AG04450 (cell line): ENCODE data around the gene NCK1. TPM values are rescaled to one million over a fixed set of nuclear protein-coding genes. Genes with fewer than 3 reads are reported as not detected.
"Not testable (repeated sequence)": the region's sequence is repeated elsewhere in the genome, so short reads cannot be mapped to it uniquely, and the experiment has no call there.

Source experiments
- CTCF ChIA-PET: fragments of 300-600, 350-600 bp; formaldehyde crosslinking; extraction: SDS; loops from one replicate; lab custom pipeline; 2022; ENCODE audit warnings: antibody characterized with exemption, inconsistent platforms; lab: Charles Lee
- POLR2A ChIA-PET: fragments of 350-600 bp; formaldehyde crosslinking; extraction: SDS; loops from one replicate; lab custom pipeline; 2021; ENCODE audit warnings: antibody characterized with exemption, inconsistent platforms; lab: Yijun Ruan, JAX
- DNase-seq: peaks from one replicate; pipeline ENCODE4 v3.0.0-alpha.2; 2011; ENCODE audit warnings: low read depth, low spot score
- H3K27ac ChIP-seq: one replicate; pipeline ENCODE4 v1.5.1; 2012; ENCODE audit warnings: low read depth, low read length, control low read depth
- H3K27me3 ChIP-seq: one replicate; pipeline ENCODE4 v1.6.0; 2012; ENCODE audit warnings: low read length; ENCODE audit not compliant: control insufficient read depth, insufficient read depth
- H3K4me3 ChIP-seq: 2 replicates; pipeline ENCODE4 v1.5.1; 2011; ENCODE audit warnings: mild to moderate bottlenecking, low read depth, low read length, control low read depth
- H3K9me3 ChIP-seq: 2 replicates; pipeline ENCODE4 v1.5.1; 2012; ENCODE audit warnings: low read length; ENCODE audit not compliant: control insufficient read depth, insufficient read depth
- CTCF ChIP-seq: IDR thresholded peaks from 2 replicates; pipeline ENCODE4 v1.5.1; 2011; ENCODE audit warnings: low read depth, low read length, control low read depth, inconsistent platforms
- polyA plus RNA-seq: library from polyadenylated mRNA; depleted of rRNA; stranded (reverse); fragments of >200 nt; gene quantifications from 2 replicates; pipeline ENCODE4 v1.2.3, GENCODE V29; 2011

The NCK1 gene
- polyA plus RNA-seq, 1 experiment, result 67.7 TPM

- no peak for TF ChIP-seq CTCF
- no peaks in the 10 kb centered on the region for H3K27me3 ChIP-seq
- H3K9me3 ChIP-seq, result peaks cover 28% of the 10 kb centered on the region
- H3K27ac ChIP-seq, result no peak overlapping the region
- ChIA-PET CTCF (no interaction called here), POLR2A (no interaction called here)
- no peak for DNase-seq
- no peak overlapping the region for H3K4me3 ChIP-seq
Observed at GRCh38 chr3:136891934-136892855, 30.2 kb downstream of the NCK1 start.

GRCh38 chr3:136893848-136894443, 31.9 kb downstream of the NCK1 start:
- H3K27me3 ChIP-seq, result no peaks in the 10 kb centered on the region
- H3K4me3 ChIP-seq, result no peak overlapping the region
- DNase-seq, result peak; percentile 67
- no peak for TF ChIP-seq CTCF
- ChIA-PET POLR2A (interaction anchor here (1.1 kb wide), 1 partner anchor 44 kb away, joined by 3 read pairs; no protein-coding TSS in a partner anchor), CTCF (interaction anchor here (1.1 to 1.2 kb wide), 2 partner anchors 120 to 141 kb away, joined by 5 to 6 read pairs; partner anchors contain the start of gene STAG1)
- peaks cover 27% of the 10 kb centered on the region for H3K9me3 ChIP-seq
- peak overlapping the region; percentile 23 for H3K27ac ChIP-seq

GRCh38 chr3:136897171-136897570, 35.2 kb downstream of the NCK1 start:
- DNase-seq, H3K4me3 ChIP-seq, H3K27me3 ChIP-seq, POLR2A ChIA-PET, H3K9me3 ChIP-seq, H3K27ac ChIP-seq: not testable (repeated sequence)
- CTCF ChIA-PET, result interaction anchor here (0.8 to 1.0 kb wide), 2 partner anchors 117 to 145 kb away, joined by 3 to 4 read pairs; partner anchors contain the start of gene STAG1

DNA sequence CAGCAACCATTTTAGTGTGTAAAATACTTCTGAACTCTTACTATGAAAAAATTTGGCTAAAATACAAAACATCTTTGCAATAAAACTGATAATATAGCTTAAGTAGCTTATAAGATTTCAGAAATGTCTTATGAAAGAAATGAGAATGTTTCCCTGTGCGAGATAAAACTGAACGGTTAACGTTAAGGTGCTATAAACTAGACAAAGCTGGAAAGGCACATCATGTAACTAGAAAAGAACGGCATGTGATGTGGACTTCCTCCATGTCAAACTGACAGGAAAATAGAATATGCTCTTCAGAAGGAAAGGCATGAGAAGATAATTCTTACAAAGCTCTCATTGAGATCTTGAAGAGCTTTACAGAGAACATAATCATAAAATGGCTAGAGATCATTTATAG, 36.5 kb downstream of the NCK1 start:
- H3K4me3 ChIP-seq, result no peak overlapping the region
- H3K9me3 ChIP-seq, result peaks cover 3% of the 10 kb centered on the region; the same call in 1 of the 2 replicates
- no peak for DNase-seq
- no peak for TF ChIP-seq CTCF
- no peak overlapping the region for H3K27ac ChIP-seq
- H3K27me3 ChIP-seq, result no peaks in the 10 kb centered on the region
- POLR2A ChIA-PET, result no interaction called here
- CTCF ChIA-PET, result interaction anchor here (1.6 kb wide), 1 partner anchor 820 kb away, joined by 7 read pairs; no protein-coding TSS in a partner anchor

DNA sequence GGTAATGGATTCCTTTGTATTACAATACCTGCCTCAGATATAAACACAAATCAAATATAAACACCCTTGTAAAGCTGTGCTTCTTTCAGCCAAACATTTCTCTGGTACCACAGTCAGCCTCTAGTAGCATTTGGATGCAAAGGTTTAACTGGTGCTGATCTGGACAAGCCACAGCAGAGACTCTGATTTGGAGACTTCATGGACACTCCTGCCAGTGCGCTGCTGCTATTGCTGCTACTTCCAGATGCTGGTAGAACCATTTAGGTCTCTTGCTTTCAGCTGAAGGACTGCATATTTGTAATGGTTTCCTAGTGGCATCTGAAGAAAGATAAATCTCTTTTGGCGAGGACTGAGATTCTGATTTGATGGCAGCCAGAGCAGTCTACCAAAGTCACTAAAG, 36.9 kb downstream of the NCK1 start:
- Histone ChIP-seq H3K4me3 (no peak overlapping the region), H3K9me3 (peaks cover 4% of the 10 kb centered on the region; the same call in 1 of the 2 replicates), H3K27ac (no peak overlapping the region), H3K27me3 (no peaks in the 10 kb centered on the region)
- CTCF ChIA-PET, result interaction anchor here (1.6 kb wide), 1 partner anchor 820 kb away, joined by 7 read pairs; no protein-coding TSS in a partner anchor
- POLR2A ChIA-PET, result no interaction called here
- TF ChIP-seq CTCF, result no peak
- no peak for DNase-seq
